ENCODE results near the gene TCP11X1.
"Not testable (repeated sequence)": the region's sequence is repeated elsewhere in the genome, so short reads cannot be mapped to it uniquely, and the experiment has no call there.

Gene TCP11X1

GRCh38 chrX:102214986-102215385 is at the start of gene TCP11X1:
Gene TCP11X1 (plus strand): TSS chrX:102215301.
- FAIRE-seq; DNase-seq (ENCODE audit: low spot score): not testable (repeated sequence)

- DNase-seq (ENCODE audit: low spot score): no peak
- no peak for FAIRE-seq
Observed at GRCh38 chrX:102185967-102186720, 29.0 kb upstream of the TCP11X1 start.

DNA sequence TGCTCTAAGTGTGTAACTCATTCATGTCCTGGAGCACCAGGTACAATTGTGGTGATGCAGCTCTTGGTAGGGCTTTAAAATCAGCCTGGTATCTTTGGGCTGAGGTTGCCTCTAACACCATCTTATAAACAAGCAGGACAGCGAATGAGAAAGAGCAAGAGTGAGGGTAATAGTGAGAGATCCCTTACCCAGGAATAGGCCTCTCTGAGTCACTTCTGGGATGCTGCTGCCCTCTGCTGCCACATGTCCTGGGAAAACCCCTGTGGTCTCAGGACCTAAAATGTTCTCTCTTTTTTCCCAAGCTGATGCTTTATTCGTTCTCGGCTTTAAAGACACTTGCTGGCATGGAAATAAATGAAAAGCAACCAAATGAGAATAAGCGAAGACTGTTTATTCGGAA is 7.2 kb upstream of the TCP11X1 start:
- not testable (repeated sequence) for FAIRE-seq

DNA sequence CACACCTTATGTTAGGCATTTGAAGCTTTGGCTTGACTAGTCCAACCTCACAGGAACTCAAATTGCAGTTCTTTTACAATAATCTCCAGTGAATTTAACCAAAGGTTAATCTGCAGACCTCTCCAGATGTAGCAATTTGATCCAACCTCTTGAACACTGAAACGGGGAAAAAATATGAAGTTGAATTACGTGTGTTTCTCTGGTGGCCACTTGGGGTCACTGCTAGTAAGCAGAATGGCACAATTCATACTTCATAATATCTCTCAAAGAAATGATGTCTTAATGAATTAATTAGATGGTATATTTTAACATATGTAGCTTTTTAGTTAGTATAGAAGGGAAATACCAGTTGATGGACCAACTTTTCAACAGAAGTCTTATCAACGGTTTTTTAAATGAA is 1.4 kb downstream of the TCP11X1 start:
- not testable (repeated sequence) for FAIRE-seq; DNase-seq (ENCODE audit: low spot score)

More for the DNA sequence above, 7.2 kb upstream of the TCP11X1 start:
- DNase-seq (ENCODE audit: low spot score): not testable (repeated sequence)

DNA sequence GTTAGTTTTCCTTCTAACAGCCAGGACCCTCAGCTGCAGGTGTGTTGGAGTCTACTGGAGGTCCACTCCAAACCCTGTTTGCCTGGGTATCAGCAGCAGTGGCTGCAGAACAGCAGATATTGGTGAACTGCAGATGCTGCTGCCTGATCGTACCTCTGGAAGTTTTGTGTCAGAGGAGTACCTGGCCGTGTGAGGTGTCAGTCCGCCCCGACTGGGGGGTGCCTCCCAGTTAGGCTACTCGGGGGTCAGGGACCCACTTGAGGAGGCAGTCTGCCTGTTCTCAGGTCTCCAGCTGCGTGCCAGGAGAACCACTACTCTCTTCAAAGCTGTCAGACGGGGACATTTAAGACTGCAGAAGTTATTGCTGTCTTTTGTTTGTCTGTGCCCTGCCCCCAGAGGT is 20.6 kb downstream of the TCP11X1 start:
- FAIRE-seq; DNase-seq (ENCODE audit: low spot score): not testable (repeated sequence)

- not testable (repeated sequence) for FAIRE-seq; DNase-seq (ENCODE audit: low spot score)
Observed at GRCh38 chrX:102240265-102240664, 25.2 kb downstream of the TCP11X1 start.

DNA sequence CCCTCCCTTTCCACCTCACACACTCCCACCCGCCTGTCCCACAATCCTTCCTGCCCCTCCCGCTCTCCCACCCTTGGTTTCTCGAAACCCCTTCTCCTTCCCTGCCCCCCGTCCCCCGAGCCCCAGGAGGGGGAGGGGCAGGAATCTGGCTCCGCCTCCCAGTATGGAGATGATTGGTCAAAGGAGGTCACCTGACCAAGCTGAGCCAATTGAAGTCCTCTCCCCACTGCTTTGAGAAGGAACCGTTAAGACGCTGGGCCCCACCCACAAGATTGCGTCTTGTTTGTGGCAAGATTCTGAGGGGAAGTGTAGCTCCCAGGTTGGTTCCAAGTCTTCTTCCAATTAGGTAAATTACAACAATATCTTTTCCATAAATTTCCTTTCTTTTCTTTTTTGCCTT is 31.8 kb downstream of the TCP11X1 start, which contains the start of gene NXF2:
TSS of gene NXF2 (plus strand) at position 275 of the 400 bp plus-strand sequence. CDS start 59,912 bp downstream, outside the sequence.
- DNase-seq (ENCODE audit: low spot score); FAIRE-seq: not testable (repeated sequence)

- not testable (repeated sequence) for DNase-seq (ENCODE audit: low spot score); FAIRE-seq
Observed at GRCh38 chrX:102272231-102272630, 57.1 kb downstream of the TCP11X1 start.
